ENCODE results near the gene AQP4. TPM values are rescaled to one million over a fixed set of nuclear protein-coding genes. Genes with fewer than 3 reads are reported as not detected.
A peak's percentile ranks its signal among the peaks of the same experiment; 100 is the strongest.

AQP4 gene
- total RNA-seq, 1 donor from 2014 or later, result 0.12 TPM

- H3K4me3 ChIP-seq (ENCODE audit: low read depth, low read length), result no peak overlapping the region
- no peak for DNase-seq (ENCODE audit: low read depth)
- TF ChIP-seq CTCF (conservative IDR thresholded peaks at IDR 0.05; ENCODE audit: low read depth, low read length), result peak; percentile 33
Observed at GRCh38 chr18:26804519-26804918, 61.0 kb downstream of the AQP4 start.

- H3K4me3 ChIP-seq (ENCODE audit: low read depth, low read length), result no peak overlapping the region
- DNase-seq (ENCODE audit: low read depth), result no peak
- TF ChIP-seq CTCF (conservative IDR thresholded peaks at IDR 0.05; ENCODE audit: low read depth, low read length), result peak; percentile 11
Observed at GRCh38 chr18:26803643-26804042, 61.9 kb downstream of the AQP4 start.

GRCh38 chr18:26802330-26803200 lies 62.9 kb downstream of the AQP4 start:
- TF ChIP-seq CTCF (conservative IDR thresholded peaks at IDR 0.05; ENCODE audit: low read depth, low read length), result no peak
- DNase-seq (ENCODE audit: low read depth), result no peak

More at GRCh38 chr18:26802330-26803200, 62.9 kb downstream of the AQP4 start:
- H3K4me3 ChIP-seq (ENCODE audit: low read depth, low read length), result no peak overlapping the region
